HG03095 (cell line): Measurements from ENCODE around the gene SETBP1.

Experiments used
- ATAC-seq: cut with Tn5 transposase; IDR thresholded peaks from one replicate; pipeline ENCODE4 v1.9.1; 2021; ENCODE audit warnings: moderate library complexity; ENCODE audit not compliant: unreplicated experiment

Gene SETBP1

GRCh38 chr18:44957025-44957424, 276.3 kb downstream of the SETBP1 start:
- ATAC-seq = no peak

- ATAC-seq = no peak
Measured at GRCh38 chr18:44957461-44957860, 276.8 kb downstream of the SETBP1 start.

DNA sequence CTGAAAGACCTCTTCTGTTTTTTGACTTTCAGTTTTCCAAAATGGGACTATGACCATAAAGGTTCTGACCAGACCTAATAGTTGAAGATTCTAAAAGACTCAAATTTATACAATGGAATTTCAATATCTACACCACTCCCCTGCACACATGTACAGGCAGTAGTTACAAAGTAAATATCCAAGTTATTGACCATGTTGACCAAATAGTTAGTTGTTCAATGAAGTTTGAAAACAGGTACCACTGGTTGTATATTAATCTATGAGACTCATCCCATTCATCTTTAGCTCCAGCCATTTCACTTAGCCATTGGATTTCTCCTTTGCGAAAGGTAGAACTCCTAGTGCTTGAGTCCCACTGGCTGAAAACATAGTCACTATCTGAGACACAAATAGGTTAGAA, 277.4 kb downstream of the SETBP1 start:
- ATAC-seq = no peak

- no peak for ATAC-seq
Measured at GRCh38 chr18:44958455-44958854, 277.8 kb downstream of the SETBP1 start.

DNA sequence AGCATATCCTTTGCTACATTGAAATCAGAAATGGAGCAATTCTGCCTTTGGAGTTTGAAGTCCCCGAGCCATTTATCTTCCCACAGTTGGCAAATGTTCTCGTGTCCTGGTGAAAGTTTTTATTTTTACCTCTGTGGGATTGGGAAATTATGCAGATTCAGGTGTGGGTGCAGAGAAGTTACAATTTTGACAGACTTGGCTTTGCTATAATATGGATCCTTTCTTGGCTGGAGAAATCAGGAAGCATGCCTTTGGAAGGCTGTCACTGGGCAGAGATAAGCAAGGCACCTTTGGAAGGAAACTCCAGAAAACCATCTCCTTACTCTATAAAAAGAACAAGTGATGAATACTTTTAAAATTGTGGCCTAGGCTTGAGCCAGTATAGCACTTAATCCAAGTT, 278.3 kb downstream of the SETBP1 start:
- no peak for ATAC-seq

GRCh38 chr18:44960580-44960979, 279.9 kb downstream of the SETBP1 start:
- no peak for ATAC-seq

DNA sequence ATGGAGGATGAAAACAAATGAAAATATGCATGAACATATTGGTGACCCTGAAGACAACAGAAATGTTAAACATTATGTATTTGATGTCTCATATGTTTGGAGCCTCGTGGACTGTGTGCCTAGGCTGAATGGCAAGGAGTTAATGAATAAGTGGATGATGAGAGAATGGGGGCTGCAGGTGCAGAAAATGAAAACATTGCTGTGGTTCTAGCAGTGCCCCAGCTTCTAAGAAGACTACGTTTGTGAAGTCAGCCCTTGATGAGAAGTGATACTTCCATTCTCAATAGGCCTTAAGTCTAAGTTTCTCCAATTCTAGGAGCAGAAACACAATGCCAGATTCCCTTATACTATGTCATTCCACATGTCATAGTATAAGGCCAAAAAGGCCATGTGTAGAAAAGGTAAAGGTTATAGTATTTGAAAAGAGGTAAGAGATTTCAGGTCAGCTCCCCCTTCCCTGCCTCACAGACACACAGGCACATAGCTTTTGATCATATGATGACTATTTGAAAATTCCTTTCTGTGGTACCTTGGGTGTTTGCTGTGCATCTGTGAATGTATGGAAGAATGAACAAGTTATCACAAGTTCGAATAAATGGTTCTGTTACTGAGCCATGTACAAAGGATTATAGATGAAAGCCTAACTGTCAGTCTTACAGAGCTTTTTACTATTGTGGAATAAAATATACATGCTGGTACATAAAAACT, 280.8 kb downstream of the SETBP1 start:
- ATAC-seq = no peak

- ATAC-seq = no peak
Measured at GRCh38 chr18:44967599-44967998, 286.9 kb downstream of the SETBP1 start.

DNA sequence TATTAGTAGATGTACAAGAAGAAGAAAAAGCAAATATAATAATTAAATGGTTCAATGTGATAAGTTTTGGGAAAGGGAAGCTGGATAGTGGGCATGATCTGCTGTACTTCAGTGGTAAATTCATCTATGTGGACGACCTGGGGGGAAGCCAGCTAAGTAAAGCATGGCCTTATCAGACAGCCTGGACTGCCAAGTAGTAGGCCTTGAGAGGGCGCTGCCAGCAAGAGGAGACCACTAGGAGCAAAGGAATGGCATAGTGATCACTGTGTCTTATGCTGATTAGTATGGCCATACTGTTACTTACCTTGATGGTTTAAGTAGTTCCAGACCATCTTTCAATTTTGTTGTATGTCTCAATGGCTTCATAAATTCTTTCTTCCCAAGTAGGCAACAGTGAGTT, 287.6 kb downstream of the SETBP1 start:
- ATAC-seq = no peak

DNA sequence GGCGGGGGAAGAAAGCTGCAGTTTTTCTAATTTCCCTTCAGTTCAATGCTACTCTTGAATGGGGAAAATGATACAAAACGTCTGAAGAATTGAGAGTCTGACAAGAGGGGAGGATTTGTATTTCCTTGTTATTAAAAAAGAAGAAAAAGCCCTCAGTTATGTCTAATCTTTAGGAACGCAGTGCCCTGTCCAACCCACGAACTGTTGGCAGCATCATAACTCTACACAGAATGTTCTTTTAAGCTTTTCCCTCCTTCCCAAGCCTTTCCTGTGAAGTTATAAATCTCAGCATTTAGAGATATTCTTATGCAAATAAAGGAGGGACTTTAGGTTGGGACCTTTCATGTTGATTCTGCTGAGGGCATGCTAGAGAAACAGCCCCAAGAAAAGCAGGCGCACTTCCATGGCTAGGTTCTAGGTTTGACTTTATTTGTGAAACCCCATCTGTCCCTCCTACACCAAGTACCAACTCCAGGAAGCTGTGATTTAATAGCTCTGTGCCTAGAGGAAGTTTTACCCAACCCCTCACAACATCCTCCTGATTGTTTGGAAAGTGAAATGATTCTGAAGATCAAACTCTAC, 288.6 kb downstream of the SETBP1 start:
- ATAC-seq = no peak

- ATAC-seq = no peak
Measured at GRCh38 chr18:44973282-44973681, 292.6 kb downstream of the SETBP1 start.

GRCh38 chr18:44974174-44974573, 293.5 kb downstream of the SETBP1 start:
- ATAC-seq = no peak

GRCh38 chr18:44977856-44978255, 297.2 kb downstream of the SETBP1 start:
- ATAC-seq = no peak

- ATAC-seq = no peak
Measured at GRCh38 chr18:44979748-44980147, 299.1 kb downstream of the SETBP1 start.

DNA sequence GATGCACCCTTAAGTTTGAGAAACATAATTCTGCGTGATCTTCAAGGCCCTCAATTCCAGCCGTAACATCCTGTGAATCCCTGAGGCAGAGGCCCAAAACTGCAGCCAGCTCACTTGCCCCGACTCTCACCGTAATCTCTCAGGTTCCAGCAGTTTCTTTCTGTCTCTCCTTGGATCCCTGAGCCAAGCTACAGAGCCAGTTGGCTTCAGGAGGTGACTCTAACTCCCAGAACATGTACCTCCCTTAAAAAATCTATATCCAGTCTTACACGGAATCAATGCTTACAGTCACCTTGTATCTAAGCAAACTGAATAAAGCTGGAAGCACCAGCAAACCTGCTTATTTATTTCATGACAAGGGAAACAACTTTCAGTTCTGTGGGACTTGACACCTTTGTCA, 300.4 kb downstream of the SETBP1 start:
- no peak for ATAC-seq

GRCh38 chr18:44986933-44987332, 306.2 kb downstream of the SETBP1 start:
- no peak for ATAC-seq

GRCh38 chr18:44987371-44987770, 306.7 kb downstream of the SETBP1 start:
- no peak for ATAC-seq

DNA sequence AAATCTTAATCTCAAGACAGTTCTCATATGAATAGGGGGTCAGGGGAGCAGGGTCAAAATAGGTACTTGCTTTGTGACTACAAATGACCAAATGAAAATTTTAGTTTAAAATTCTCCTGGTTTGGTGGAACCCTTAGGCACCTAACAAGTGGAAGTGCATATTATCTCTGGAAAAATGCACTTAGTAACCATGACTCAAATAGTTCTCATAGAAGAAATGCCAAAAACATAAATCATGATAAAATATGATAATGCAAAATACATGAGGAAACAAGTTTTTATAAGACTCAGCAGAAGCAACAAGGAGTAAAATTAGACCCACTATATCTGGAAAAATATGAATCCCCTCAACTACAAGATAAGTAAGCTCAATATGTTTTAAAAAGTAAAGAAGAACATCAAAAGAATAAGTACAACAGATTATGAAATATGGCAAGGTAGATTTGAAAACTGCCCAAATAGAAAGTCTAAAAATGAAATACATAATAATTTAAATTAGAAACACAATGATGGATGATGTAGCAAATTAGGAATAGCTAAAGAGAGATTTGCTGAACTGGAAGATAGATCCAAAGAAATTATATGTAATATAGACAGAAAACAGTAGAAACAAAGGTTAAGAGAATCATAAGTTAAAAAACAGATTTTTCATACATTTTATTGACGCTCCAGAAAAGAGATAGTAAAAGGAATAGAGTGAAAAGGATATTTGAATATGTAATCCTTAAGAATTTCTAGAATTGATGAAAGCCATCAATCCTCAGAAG, 308.3 kb downstream of the SETBP1 start:
- no peak for ATAC-seq

DNA sequence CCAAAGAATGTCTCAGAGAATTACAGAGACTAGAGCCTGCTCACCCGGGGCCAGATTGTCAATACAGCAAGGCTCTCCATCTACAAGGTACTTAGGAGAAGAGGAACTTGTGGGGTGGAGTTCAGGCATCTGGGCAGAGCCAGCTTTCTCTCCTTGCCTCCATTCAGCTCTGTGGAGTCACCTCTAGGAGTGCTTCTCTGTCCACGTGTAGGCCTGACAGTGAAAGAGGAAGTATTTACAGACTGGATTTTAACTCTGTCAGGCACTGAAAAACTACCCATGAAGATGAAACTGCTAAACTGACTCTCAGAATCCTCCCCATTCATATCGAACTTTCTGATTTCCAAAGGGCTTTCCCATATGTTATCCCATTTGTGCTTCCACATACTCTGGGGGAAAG, 315.6 kb downstream of the SETBP1 start:
- no peak for ATAC-seq

GRCh38 chr18:44997174-44997573, 316.5 kb downstream of the SETBP1 start:
- no peak for ATAC-seq

DNA sequence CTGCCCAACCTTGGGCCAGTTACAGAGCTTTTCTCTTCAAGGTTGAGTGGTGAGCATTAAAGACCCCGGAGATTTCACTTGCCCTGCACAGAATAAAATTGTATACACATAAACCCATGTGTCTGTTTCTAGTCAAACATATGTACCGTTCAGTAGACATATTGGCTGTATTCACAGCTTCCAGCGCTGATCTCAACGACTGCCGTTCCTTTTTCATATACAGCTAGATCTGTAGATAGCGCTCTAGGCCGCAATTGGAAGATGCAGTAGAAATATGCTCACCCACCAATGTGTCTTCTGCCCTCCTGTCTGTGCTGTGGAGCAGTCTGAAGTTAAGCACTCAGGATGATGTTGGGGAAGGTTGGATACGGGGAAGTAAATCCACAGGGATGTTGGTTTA, 317.7 kb downstream of the SETBP1 start:
- no peak for ATAC-seq

- ATAC-seq = no peak
Measured at GRCh38 chr18:45004546-45005080, 323.9 kb downstream of the SETBP1 start.
